Measurements from ENCODE around the gene USP37. TPM values are rescaled to one million over a fixed set of nuclear protein-coding genes. Genes with fewer than 3 reads are reported as not detected.

USP37 gene
- total RNA-seq, 1 donor from 2014 or later, result 6.4 TPM

GRCh38 chr2:218435003-218435982 is 132.9 kb downstream of the USP37 start:
- no peaks in the 10 kb centered on the region for H3K36me3 ChIP-seq (ENCODE audit: insufficient read depth, low read length)
- H3K27me3 ChIP-seq (ENCODE audit: insufficient read depth, low read length), result peaks cover 6% of the 10 kb centered on the region
- H3K4me2 ChIP-seq (ENCODE audit: low read length), result no peak overlapping the region
- Mint-ChIP-seq H3K27me3 (ENCODE audit: low read depth, unreplicated experiment) (peaks cover 26% of the 10 kb centered on the region), H3K27ac (ENCODE audit: unreplicated experiment) (no peak overlapping the region), H3K36me3 (ENCODE audit: low read depth, unreplicated experiment) (no peaks in the 10 kb centered on the region), H3K4me3 (ENCODE audit: unreplicated experiment) (no peak overlapping the region), H3K4me1 (ENCODE audit: low read depth, unreplicated experiment) (no peaks in the 10 kb centered on the region), H3K9me3 (ENCODE audit: unreplicated experiment) (peaks cover 2% of the 10 kb centered on the region)
- H3K79me2 ChIP-seq (ENCODE audit: insufficient read depth, low read length), result no peaks in the 10 kb centered on the region
- H3K4me1 ChIP-seq (ENCODE audit: insufficient read depth, low read length), result no peaks in the 10 kb centered on the region
- H2AFZ ChIP-seq (ENCODE audit: low read depth, low read length), result no peak overlapping the region
- no peak overlapping the region for H3K4me3 ChIP-seq (ENCODE audit: insufficient read depth, low read depth, low read length)
- H3K27ac ChIP-seq (ENCODE audit: low read depth, low read length), result no peak overlapping the region
- no peak overlapping the region for H3K9ac ChIP-seq (ENCODE audit: low read length)
- TF ChIP-seq EZH2 (IDR thresholded peaks at IDR 0.05; ENCODE audit: insufficient read depth, low read length) (no peak), CTCF (IDR thresholded peaks at IDR 0.05; ENCODE audit: insufficient read depth, low read depth, low read length) (no peak)
- no peaks in the 10 kb centered on the region for H3K9me3 ChIP-seq (ENCODE audit: insufficient read depth, low read depth, low read length)
- FAIRE-seq (no peak), DNase-seq (ENCODE audit: low read depth) (no peak)
- no peaks in the 10 kb centered on the region for H4K20me1 ChIP-seq (ENCODE audit: insufficient read depth, low read length)

GRCh38 chr2:218434456-218434855 is 133.7 kb downstream of the USP37 start:
- Mint-ChIP-seq H3K27me3 (ENCODE audit: low read depth, unreplicated experiment) (peaks cover 28% of the 10 kb centered on the region), H3K4me3 (ENCODE audit: unreplicated experiment) (no peak overlapping the region), H3K9me3 (ENCODE audit: unreplicated experiment) (peaks cover 2% of the 10 kb centered on the region), H3K4me1 (ENCODE audit: low read depth, unreplicated experiment) (no peaks in the 10 kb centered on the region), H3K27ac (ENCODE audit: unreplicated experiment) (no peak overlapping the region), H3K36me3 (ENCODE audit: low read depth, unreplicated experiment) (no peaks in the 10 kb centered on the region)
- Histone ChIP-seq H3K27ac (ENCODE audit: low read depth, low read length) (no peak overlapping the region), H3K79me2 (ENCODE audit: insufficient read depth, low read length) (no peaks in the 10 kb centered on the region), H3K4me2 (ENCODE audit: low read length) (no peak overlapping the region), H3K9ac (ENCODE audit: low read length) (no peak overlapping the region), H3K4me3 (ENCODE audit: insufficient read depth, low read depth, low read length) (no peak overlapping the region), H4K20me1 (ENCODE audit: insufficient read depth, low read length) (no peaks in the 10 kb centered on the region), H3K9me3 (ENCODE audit: insufficient read depth, low read depth, low read length) (no peaks in the 10 kb centered on the region), H3K4me1 (ENCODE audit: insufficient read depth, low read length) (no peaks in the 10 kb centered on the region), H3K36me3 (ENCODE audit: insufficient read depth, low read length) (no peaks in the 10 kb centered on the region), H2AFZ (ENCODE audit: low read depth, low read length) (no peak overlapping the region), H3K27me3 (ENCODE audit: insufficient read depth, low read length) (peaks cover 6% of the 10 kb centered on the region)
- TF ChIP-seq CTCF (IDR thresholded peaks at IDR 0.05; ENCODE audit: insufficient read depth, low read depth, low read length) (no peak), EZH2 (IDR thresholded peaks at IDR 0.05; ENCODE audit: insufficient read depth, low read length) (no peak)
- DNase-seq (ENCODE audit: low read depth), result no peak
- no peak for FAIRE-seq
